Erythroblast (primary cell): ENCODE data around the gene GCH1.

ENCODE experiments used
- GATA1 ChIP-seq: IDR thresholded peaks from 2 replicates; pipeline ENCODE4 v1.6.1; 2011; ENCODE audit warnings: low read depth, mild to moderate bottlenecking, control low read depth, low read length, moderate library complexity
- POLR2A ChIP-seq: IDR thresholded peaks from 2 replicates; pipeline ENCODE4 v1.6.1; 2011; ENCODE audit warnings: mild to moderate bottlenecking, low read length

DNA sequence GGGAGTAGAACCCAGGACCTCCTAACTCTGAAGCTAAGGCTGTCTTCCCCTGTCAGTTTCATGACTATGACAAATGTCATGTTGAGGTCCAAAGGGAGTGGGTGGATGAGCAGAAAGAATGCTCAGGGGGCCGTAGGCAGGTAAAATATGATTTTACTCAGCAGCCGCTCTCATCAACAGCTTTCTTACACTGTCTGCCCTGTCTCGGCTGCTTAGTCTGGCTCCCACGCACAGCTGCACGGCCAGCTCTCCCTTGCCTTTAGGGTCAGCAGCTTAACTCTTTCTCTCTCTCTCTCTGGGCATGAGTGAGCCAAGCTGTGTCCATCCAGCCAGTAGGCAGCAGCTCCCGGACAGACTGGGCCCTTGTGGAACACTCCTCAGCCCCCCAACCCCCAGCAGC is 95.2 kb downstream of the GCH1 start:
- TF ChIP-seq POLR2A: no peak
- TF ChIP-seq GATA1: no peak
